Right forelimb (tissue), 1 donor: Measurements from ENCODE around the gene KRT32.

Source experiments
- DNase-seq: peaks from one replicate; pipeline ENCODE4 v3.0.0-alpha.2; 2018

The KRT32 gene

DNA sequence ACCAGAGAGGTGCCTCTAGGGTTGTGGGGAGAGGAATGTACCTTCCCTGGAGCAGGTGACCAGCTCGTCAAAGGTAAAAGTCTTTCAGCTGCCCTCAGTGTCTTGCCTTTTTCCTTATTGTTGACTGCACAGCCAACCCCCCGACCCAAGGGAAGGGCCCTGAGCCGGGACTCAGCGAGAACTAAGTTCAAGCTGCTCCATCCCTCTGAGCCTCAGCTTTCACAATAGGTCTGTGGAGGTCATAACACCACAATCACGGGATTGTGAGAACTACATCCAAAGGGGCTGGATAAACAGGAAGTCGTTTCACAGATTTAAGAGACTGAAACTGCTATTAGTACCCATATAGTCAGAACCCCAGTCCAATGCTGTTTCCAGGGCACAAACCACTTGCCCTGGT, 25.2 kb upstream of the KRT32 start:
- no peak for DNase-seq

DNA sequence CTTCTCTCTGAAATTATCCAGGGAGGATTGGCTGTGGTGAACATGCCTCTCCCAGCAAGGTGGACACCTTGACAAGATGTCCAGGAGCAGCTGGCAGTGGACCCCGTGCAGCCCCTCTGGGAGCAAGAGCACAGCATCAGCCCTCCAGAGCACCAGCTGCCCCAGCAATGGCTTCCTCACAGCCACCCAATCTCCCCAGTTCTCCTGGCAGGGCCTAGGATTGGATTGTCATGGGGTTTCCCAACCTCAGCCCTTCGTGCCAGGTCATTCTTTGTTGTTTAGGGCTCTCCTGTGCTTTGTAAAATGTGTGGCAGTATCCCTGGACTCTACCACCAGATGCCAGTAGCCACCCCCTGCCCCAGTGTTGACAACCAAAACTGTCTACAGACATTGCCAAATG, 24.3 kb upstream of the KRT32 start:
- no peak for DNase-seq

DNA sequence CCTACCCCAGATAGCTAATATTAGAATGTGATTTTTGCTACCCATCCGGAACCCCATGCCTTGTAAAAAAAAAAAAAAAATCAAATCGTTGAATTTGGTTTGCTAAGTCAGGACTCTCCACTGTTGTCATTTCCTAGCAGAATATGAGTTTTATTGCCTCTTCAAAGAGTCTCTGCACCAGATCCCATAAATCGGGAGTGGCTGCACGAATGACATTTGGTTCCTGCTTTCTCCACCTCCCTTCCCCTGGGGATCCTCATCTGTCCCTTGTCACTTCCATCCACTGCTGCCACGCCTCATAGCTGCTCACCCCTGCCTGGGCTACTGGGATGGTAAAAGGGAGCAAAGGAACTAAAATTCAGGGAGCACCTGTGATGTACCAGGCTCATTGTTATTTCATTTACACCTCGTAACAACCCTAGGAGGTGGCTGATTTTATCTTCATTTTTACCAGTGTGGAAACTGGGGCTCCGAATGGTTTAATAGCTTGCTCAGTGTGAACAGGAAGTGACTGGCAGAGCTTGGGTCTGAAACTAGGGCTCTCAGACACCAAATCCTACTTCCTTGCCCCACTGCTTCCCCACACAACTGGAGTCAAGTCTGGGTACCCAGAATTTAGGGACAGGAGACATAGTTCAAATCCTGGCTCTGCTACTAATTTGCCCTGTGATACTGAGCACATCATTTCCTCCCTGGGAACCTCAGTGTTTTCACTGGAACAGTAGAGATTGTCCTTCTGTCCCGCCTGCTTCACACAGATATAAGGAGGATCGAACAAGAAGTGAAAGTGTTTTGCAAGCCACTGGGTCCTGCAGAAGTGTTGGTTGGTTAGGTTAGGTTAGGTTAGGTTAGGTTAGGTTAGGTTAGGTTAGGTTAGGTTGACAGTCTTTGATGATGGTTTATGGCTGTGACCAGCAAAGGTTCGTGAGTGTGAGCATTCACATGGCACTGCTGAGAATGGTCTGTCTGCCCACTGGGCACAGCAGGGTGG, 23.1 kb upstream of the KRT32 start:
- DNase-seq = no peak

DNA sequence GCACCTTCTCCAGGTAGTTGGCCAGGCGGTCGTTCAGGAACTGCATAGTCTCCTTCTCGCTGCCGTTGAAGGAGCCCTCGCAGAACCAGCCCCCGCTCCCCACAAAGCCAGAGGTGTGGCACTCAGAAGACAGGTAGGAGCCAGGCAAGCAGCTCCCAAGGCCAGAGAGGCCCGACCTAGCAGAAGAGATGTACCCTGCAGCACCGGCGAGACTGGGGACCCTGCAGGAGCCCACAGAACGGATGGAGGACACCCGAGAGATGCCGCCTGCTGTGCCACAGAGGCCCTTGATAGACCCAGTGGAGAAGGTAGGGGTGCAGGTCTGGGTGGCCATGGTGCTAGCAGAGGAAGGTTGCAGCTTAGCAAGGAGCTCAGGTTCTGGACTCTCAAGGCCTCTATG, 22.3 kb upstream of the KRT32 start, which contains the start of gene KRT36:
TSS of gene KRT36 (minus strand) at position 380 of the 400 bp plus-strand sequence. CDS start at position 334, 46 bp downstream.
- DNase-seq = no peak

DNA sequence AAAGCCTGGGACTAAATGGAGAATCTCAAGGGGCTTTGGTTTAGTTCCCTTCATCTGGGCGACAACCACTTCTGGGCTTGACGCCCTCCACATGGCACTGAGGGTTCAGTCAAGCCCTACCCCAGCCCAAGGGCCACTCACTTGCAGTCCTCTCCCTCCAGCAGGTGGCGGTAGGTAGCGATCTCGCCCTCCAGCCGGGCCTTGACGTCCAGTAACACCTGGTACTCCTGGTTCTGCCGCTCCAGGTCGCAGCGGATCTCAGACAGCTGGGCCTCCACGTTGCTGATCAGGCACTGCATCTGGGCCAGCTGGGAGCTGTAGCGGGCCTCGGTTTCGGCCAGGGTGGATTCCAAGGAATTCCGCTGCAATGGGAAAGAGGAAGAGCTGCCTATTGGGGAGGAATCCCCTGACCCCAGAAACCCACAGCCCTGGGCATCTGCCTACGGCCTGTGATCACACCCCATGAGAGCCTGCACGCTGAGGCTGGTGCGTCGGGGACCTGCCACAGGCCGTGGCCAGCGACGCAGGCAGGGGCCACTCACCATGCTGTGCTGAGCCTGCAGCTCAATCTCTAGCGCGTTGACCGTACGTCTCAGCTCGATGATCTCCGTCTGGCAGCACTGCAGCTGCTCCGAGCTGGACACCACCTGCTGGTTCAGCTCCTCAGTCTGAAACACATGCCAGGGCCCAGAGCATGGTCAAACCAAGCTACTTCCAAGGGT, 19.8 kb upstream of the KRT32 start:
- DNase-seq = no peak

DNA sequence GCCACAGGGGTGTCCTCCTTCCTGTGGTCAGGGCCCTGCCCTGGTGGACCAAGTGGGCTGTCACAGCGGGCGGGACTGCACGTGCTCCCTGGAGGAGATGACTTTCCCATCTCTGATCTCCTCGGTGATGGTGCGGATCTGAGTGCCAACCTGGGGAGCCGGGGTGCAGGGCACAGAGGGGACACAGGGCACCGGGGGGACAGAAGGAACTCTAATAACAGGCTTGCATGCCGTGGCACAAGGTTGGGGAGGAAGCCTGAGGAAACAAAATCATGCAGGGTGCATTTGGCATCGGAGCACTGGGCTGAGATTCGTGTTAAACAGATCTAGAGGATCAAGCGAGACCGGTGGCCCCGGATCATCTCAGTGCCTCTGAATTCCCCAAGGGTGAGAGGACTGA, 19.1 kb upstream of the KRT32 start:
- no peak for DNase-seq

DNA sequence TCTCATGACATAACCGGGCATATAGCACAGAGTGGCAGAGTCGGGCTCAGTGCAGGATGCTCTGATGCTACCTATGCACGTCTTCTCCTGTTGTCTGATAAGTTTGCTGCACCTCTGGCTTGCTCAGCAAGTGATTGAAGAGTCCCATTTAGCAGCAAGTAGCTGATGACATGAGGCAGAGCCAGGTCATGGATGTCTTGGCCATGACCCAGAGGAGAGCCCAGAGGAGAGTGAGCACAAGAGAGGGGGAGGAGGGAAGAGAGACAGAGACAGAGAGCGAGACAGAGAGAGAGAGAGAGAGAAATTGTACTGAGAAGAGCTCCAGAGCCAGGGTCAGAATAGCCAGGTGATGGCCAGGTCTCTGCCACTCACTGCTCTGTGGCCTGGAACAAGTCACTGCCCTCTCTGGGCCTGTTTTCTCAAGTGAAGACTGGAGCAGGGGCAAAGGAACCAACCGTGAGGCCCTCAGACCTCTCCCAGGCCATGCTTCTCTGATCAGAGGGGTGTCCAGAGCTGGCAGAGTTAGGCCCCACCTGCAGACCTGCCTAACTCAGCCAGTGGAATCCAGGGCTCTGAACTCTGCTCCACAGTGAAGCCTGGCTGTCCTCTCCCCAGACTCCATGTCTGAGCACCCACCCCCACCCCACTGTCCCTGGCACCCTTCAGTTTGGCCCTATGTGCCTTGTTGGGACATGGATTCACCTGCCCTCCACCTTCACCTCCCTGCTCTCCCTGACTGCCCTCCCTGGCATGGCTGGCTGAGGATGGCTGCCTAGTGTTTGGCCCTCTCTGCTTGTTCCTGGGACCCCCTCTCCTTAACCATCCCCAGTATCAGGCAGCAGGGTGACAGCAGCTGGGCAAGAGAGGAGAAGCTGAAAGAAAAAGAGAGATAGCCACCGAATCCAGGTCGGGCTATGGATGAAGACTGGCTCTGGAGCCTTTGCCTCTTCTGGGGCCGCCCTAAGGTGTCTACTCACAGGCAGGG, 18.0 kb upstream of the KRT32 start:
- no peak for DNase-seq

DNA sequence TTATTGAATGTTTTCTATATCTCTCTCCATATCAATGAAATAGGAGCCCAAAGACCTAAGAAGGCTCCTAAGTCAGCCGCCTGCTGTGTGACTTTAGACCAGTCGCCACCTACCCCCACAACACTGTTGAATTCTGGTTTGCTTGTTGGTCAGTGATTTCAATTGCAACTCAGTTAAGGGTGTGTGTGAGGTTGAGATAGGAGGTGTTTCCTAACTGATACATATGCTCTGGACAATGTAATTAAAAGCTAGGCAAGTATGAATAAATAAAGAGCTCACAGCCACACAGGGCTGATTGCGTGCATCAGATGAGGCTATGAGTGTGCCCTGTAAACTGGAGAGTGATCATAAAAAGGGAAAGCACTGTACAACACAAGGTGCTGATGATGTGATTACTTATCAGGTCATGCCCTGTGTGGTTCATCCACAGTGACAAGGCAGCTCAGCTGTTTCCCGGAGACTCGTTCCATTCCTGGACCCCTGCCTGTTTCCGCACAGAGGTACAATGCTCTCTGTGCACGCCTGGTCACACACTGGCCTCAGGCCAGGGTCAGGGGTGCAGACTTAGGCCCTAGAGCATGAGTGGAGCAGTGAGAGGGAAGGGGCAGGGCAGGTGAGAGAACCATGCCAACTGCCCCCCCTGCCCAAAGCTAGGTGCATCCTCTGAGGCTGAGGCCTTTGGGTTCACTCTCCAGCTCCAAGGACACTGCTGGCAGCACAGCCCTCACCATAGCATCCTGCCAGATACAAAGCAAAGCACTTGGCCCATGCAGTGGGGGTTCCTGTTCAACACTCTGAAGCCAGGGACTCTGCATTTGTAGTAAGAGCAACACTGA, 17.0 kb upstream of the KRT32 start:
- no peak for DNase-seq

DNA sequence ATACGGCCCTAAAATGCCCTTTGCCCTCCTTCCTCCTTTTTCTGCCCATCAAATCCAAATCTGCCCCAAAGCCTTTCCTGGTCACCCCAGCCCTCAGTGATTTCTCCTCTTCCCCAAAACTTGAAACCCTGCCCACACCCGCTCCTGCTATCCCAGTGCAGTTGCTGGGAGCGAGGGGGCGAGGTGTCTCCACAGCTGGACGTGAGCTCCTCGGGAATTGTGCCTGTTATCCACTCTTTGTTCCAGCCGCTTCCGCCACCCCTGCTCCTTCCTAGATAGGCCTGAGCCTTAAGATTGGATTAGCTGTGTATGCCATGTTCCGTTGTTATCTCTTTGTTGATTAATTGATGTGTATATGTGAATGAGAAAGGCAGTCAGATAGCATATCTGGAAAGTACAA, 16.3 kb upstream of the KRT32 start:
- DNase-seq = no peak

DNA sequence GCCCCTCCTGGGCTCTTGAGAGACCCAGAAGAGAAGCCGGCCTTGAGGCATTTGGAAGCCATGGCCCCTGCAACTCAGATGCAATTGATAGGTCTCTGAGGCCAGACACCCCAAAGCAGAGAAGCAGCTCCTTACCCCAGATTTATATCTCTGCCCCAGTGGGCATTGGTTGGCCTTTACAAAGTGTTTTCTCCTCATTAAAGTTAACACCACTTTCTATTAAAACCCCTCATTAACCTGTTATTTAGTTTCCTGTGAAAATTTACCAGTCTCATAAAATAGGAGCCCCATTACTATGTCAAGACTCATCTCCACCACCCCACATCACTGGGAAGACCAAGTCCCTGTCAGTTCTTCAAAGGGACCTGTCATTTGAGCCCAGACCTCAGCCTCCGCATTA, 13.8 kb upstream of the KRT32 start, which contains the start of gene KRT35:
TSS of gene KRT35 (minus strand) at position 116 of the 400 bp plus-strand sequence. CDS start at position 62, 54 bp downstream.
- no peak for DNase-seq

DNA sequence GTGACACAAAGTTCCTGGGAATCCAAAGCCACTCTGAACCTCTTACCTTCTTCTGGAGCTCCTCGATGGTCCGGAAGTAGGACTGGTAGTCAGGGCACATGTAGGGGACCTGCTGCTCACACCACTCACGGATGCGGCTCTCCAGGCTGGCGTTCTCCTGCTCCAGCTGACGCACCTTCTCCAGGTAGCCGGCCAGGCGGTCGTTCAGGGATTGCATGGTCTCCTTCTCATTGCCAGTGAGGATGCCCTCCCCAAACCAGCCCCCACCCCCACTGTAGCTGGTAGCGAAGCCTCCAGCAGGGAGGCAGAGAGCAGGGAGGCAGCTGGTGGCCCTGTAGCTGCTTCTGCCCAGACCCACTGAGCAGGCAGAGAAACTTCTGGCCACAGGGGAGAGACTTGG, 13.4 kb upstream of the KRT32 start:
- no peak for DNase-seq

DNA sequence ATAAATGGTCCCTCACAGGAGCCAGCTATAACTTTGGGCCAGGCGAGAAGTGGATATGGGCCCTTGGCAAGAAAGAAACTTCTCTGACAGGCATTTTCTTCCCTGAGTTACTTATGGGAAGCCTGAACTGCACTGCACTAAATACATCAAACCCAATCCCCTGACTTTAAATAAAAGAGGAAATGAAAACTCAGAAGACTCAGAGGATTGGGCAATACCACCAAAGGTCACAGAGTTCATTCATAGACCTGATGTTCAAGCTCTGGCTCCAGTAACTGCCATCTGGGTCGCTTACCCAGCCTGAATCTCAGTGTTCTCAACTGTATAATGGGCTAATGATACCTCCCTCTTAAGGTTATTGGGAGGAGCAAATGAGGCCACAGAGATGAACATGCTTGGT, 12.9 kb upstream of the KRT32 start:
- no peak for DNase-seq

DNA sequence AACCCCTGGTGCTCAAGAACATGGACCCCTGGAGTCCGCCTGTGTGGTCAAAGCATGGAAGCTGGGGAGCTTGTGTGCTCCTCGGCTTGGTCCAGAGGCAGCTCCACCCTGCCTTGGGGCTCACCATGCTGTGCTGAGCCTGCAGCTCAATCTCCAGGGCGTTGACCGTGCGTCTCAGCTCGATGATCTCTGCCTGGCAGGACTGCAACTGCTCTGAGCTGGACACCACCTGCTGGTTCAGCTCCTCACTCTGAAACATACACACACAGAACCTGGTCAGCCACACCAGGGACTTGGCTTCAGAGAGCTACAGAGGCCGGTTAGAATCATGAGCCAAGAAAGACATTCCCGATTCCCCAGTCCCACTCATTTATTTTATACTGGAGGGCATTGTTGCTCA, 11.1 kb upstream of the KRT32 start:
- no peak for DNase-seq

DNA sequence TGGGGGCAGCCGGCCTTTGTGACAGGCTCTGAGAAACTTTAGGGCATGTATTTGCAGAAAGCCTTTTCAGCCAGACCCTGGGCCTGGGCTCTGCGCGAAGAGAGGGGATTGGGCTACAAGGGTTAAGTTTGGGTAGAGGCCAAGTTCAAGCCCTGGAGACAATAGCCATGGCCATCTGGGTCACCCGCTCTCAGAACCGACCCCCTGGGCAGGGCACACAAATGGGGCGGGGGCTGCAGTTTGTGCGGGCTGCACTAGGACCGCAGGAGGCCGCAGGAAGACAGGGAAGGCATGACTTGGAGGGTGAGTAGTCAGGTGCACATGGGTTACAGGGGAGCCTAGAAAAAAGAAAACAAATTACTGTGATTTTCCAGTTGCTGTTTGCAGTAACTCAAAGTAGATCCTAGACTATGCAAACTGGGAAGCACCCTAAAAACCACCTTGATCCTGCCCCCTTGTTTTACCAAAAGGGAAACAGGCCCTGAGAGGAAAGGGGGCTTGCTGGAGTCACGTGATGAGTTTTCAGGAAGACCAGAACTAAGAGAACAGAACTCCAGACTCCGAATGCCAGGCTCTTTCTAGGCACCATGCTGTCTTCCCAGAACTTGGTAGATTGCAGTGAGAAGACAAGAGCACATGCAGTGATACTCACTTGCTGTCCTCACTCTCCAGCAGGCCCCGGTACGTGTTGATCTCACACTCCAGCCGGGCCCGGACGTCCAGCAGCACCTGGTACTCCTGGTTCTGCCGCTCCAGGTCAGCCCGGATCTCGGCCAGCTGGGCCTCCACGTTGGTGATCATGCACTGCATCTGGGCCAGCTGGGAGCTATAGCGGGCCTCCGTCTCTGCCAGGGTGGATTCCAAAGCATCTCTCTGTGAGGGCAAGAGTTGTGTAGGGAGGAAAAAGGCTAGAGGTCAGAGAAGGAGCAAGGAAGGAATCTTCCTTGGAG, 10.0 kb upstream of the KRT32 start:
- DNase-seq = no peak

DNA sequence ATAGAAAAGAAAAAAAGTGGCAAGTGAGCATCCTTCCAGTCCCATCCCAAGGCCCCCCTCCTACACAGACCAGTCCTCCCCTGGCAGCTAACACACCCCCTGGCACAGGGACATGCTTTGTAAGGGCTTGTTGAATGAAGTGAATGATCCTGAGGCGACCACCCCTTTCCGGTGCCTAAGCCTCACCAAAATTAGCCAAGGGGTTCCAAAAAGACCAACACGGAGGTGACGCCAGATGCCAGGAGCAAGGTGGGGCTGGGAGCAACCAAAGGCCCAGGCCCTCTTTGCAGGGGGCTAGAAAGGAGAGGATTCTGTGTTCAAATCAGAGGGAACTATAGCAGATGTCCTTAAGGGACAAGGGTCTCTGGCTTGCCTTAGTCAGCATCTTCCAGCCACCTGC, 8.2 kb upstream of the KRT32 start:
- no peak for DNase-seq

DNA sequence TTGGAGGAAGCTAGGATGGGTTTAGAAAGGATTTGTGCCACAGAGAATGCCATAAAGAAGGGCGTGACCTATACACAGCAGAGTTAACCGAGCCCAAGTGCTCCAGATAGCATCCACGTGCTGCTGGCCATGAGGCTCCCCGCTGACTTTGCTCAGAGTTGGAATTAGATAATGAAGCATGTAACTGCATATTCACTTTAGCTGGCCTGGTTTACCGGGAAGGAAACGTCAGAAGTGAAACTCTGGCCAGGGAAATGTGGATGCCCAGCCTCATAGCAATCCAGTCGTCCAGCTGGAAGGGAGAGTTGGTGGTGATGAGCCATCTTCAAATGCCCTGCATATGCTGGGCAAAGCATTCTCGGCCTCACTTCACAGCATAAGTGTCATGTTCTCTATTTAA, 7.7 kb upstream of the KRT32 start:
- DNase-seq = no peak

DNA sequence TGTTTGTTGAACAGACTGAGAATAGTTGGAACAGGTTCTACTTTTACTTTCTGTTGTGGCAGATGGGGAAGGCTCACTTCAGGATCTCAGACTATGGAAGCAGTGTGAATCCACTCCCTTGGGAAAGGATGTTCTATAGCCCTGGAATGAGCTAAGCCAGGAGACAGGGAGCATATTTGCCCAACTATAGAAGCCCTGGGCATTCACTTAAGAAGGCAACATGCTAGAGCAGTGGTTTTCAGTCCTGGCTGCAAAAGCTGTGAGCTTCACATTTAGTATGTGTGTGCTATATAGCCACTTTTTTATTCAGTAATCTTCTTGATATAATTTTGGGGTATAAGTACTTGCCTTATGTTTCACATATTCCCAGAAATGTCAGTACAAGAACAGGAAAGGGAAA, 1.2 kb upstream of the KRT32 start:
- no peak for DNase-seq

DNA sequence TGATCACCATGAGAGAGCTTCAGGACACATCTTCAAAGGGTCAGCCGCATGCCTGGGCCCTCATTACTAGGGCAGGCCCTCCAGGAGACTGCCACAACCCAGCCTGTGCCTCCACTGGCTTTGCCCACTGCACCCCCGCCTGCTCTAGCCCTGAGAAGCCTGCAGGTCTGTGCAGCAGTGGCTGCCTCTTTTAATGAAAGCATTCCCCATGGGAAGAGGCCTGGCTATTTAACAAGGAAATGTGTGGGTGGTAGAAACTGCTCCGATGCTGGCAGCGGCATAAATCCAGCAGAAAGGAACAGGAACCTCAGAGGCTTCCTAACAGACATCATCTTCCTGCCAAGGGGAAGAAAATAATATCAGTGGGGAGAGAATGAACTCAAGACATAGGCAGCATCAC, 375 bp upstream of the KRT32 start:
- no peak for DNase-seq

DNA sequence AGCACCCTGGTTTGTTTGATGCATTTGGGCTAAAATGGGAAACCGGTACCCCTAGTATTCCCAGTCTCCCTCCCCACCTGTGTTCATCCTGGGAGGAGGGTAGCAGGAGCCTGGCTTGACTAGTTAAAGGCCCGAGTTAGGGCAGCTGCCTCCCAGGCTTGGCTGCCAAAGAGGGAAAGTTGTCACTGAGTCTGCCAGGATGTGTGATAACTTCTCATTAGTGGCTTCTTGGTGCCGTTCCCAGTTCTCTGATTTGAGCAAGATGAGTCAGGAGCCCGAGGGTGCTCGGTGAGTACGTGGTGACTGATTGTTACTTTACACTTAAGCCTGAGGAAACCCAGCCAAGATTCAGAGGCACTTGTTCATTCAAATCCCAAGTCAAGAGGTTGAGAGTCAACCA, 2.5 kb downstream of the KRT32 start:
- no peak for DNase-seq

DNA sequence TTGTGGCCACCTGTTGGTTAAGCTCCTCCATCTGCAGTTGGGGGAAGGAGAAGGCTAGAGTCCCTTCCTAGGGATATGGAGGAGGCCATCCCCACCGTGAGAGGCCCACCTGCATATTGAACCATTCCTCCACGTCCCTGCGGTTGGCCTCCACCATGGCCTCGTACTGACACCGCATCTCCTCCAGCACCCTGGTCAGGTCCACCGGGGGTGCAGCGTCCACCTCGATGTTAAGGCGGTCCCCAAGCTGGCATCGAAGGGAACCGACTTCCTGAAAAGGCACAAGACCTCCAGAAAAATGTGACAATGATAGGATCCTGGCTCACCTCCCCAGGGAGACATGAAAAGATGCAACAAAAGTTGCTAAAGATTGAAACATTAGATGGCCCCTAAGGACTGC, 3.0 kb downstream of the KRT32 start:
- no peak for DNase-seq

DNA sequence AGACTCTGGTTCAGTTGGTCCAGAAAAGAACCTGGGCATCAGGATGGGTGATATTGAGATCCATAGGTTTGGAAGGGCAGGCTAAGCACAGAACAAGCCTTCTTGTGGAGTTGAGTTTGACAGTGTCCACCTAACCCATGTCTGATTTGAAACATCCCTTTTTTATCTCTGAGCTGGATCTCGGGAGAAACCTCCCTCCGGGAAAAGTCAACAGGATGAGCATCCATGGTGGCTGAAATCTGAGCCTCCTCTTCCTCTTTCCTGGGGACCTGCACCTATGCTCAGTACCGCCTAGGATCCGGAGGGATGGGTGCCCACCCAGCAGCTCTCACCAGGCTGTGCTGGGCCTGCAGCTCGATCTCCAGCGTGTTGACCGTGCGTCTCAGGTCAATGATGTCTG, 3.4 kb downstream of the KRT32 start:
- no peak for DNase-seq
